ENCODE measurements around the gene DLG2. TPM values are rescaled to one million over a fixed set of nuclear protein-coding genes. Genes with fewer than 3 reads are reported as not detected.

The DLG2 gene
- total RNA-seq, 1 donor from 2014 or later: 7.2 TPM

- Histone ChIP-seq H3K27ac (no peak overlapping the region), H3K27me3 (ENCODE audit: low read depth) (no peaks in the 10 kb centered on the region), H3K4me3 (no peak overlapping the region), H3K9me3 (no peaks in the 10 kb centered on the region), H3K36me3 (no peaks in the 10 kb centered on the region), H3K4me1 (no peaks in the 10 kb centered on the region)
- intact Hi-C loops (cut with DNase I): no loop called here
- DNase-seq: no peak
- ATAC-seq: no peak
- TF ChIP-seq, protein P1, sequence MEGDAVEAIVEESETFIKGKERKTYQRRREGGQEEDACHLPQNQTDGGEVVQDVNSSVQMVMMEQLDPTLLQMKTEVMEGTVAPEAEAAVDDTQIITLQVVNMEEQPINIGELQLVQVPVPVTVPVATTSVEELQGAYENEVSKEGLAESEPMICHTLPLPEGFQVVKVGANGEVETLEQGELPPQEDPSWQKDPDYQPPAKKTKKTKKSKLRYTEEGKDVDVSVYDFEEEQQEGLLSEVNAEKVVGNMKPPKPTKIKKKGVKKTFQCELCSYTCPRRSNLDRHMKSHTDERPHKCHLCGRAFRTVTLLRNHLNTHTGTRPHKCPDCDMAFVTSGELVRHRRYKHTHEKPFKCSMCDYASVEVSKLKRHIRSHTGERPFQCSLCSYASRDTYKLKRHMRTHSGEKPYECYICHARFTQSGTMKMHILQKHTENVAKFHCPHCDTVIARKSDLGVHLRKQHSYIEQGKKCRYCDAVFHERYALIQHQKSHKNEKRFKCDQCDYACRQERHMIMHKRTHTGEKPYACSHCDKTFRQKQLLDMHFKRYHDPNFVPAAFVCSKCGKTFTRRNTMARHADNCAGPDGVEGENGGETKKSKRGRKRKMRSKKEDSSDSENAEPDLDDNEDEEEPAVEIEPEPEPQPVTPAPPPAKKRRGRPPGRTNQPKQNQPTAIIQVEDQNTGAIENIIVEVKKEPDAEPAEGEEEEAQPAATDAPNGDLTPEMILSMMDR (IDR thresholded peaks at IDR 0.05): no peak
Observed at GRCh38 chr11:83574519-83574918, 2052.6 kb downstream of the DLG2 start.

DNA sequence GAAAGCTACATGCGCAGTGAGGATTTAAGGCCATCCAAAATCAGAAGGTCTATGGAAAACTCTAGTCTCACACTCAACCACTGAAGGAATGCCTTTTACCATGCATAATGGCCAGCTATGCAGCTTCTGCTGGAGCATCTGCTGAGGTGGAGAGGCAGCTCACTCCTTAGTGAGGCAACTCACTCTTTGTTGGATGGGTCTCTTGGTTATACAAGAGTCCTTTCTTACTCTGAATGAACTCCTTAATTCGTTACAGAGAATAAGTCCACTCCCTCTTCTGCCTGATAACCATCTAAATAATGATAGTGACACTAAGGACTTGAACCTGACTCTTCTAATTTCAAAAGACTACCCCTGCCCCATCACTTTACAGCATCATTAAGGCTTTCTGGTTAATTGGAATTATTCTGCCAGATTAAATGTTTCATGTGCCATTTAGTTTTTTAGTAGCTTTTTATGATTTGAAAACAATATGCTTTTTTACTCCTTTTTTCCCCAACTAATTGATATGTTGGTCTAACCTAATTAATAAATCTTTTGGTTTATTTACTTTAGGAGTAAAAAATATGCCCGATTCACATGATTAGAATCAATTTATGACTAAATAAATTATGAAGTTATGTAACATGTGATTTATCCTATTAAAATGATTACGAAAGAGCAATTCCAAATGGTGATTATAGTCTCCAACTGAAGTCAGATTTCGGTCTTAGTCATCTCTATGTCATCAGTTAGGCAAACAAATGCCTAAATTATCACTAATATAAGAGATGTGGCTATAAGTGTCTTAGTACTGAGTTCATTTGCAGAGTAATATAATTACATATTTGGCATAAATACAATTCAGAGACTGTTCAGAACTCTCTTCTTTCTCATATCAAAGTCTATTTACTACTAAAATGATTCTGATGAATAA is 2054.3 kb downstream of the DLG2 start:
- H3K4me3 ChIP-seq: no peak overlapping the region
- H3K27ac ChIP-seq: no peak overlapping the region
- TF ChIP-seq, protein P1 (IDR thresholded peaks at IDR 0.05): no peak
- no peaks in the 10 kb centered on the region for H3K27me3 ChIP-seq (ENCODE audit: low read depth)
- H3K36me3 ChIP-seq: no peaks in the 10 kb centered on the region
- no peaks in the 10 kb centered on the region for H3K4me1 ChIP-seq
- DNase-seq (no peak), ATAC-seq (no peak)
- intact Hi-C loops (cut with DNase I): no loop called here
- H3K9me3 ChIP-seq: no peaks in the 10 kb centered on the region

DNA sequence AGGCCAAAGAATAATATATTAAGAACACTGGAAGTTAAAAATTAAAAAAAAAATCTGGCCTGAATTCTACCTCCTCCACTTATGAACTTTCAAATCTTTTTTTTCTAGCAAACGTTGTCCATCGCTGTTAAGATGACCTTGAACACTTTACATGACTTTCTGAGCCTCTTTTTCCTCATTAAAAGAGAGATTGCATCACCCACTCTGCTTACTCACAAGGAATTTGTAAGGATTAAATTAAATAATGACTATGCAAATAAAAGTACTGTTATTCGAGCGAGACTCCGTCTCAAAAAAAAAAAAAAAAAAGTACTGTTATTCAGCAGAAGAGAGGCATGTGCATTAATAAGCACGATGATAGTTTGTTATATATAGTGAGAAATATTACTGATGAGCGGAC is 2055.8 kb downstream of the DLG2 start:
- Histone ChIP-seq H3K27ac (no peak overlapping the region), H3K4me3 (no peak overlapping the region), H3K36me3 (no peaks in the 10 kb centered on the region), H3K4me1 (no peaks in the 10 kb centered on the region), H3K9me3 (no peaks in the 10 kb centered on the region), H3K27me3 (ENCODE audit: low read depth) (no peaks in the 10 kb centered on the region)
- TF ChIP-seq, protein P1 (IDR thresholded peaks at IDR 0.05): no peak
- intact Hi-C loops (cut with DNase I): no loop called here
- DNase-seq: no peak
- no peak for ATAC-seq

- H3K4me1 ChIP-seq: no peaks in the 10 kb centered on the region
- DNase-seq (no peak), ATAC-seq (no peak)
- TF ChIP-seq, protein P1 (IDR thresholded peaks at IDR 0.05): no peak
- H3K36me3 ChIP-seq: no peaks in the 10 kb centered on the region
- H3K9me3 ChIP-seq: no peaks in the 10 kb centered on the region
- H3K4me3 ChIP-seq: no peak overlapping the region
- no peaks in the 10 kb centered on the region for H3K27me3 ChIP-seq (ENCODE audit: low read depth)
- intact Hi-C loops (cut with DNase I): no loop called here
- H3K27ac ChIP-seq: no peak overlapping the region
Observed at GRCh38 chr11:83569134-83569805, 2057.9 kb downstream of the DLG2 start.

DNA sequence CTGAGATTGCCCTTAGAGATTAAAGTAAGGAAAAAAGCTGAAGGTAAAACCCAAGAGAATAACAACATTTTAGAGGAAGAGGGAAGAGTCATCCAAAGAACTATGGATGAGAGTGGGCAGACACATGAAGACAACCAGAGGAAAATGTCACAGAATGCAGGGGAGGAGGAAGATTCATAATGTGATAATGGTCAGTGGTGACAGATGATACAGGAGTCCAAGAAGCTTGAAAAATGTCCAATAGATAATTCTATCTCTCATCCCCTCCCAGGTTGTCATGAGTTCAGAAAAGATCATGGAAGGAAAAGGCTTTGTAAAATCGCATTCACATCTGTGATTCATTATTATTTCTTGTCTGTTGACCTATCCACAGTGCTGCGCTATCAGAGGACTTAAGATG is 2058.6 kb downstream of the DLG2 start:
- intact Hi-C loops (cut with DNase I): no loop called here
- Histone ChIP-seq H3K27me3 (ENCODE audit: low read depth) (no peaks in the 10 kb centered on the region), H3K27ac (no peak overlapping the region), H3K4me3 (no peak overlapping the region), H3K4me1 (no peaks in the 10 kb centered on the region), H3K9me3 (no peaks in the 10 kb centered on the region), H3K36me3 (no peaks in the 10 kb centered on the region)
- ATAC-seq: no peak
- no peak for DNase-seq
- TF ChIP-seq, protein P1 (IDR thresholded peaks at IDR 0.05): no peak
